ENCODE measurements around the gene MMAA.

Gene MMAA

GRCh38 chr4:145681518-145681917 is 62.3 kb downstream of the MMAA start:
- Histone ChIP-seq H4K20me1 (ENCODE audit: insufficient read depth, low read length, poor library complexity, severe bottlenecking) (no peaks in the 10 kb centered on the region), H3K4me1 (ENCODE audit: insufficient read depth, low read length, poor library complexity, severe bottlenecking) (no peaks in the 10 kb centered on the region)

DNA sequence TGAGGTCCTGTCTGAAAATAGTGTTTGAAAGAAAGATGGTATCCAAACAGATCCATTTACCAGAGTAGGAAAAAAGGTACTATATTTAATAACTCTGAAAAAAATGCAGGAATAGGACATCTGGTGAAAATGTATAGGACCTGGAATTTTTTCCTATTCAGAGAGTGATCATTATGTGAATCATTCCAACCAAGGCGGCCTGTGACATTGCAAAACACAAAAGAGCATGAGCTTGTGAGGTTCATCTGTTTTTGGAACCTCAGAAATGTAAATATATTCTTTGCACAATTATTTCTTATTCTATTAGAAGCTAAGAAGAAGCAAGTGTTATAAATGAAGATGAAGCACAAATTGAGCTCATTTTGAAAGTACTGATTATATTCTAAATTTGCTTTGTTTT is 62.8 kb downstream of the MMAA start:
- no peak for TF ChIP-seq EZH2phosphoT487 (IDR thresholded peaks at IDR 0.05; ENCODE audit: borderline replicate concordance)
- TF ChIP-seq, protein P1, sequence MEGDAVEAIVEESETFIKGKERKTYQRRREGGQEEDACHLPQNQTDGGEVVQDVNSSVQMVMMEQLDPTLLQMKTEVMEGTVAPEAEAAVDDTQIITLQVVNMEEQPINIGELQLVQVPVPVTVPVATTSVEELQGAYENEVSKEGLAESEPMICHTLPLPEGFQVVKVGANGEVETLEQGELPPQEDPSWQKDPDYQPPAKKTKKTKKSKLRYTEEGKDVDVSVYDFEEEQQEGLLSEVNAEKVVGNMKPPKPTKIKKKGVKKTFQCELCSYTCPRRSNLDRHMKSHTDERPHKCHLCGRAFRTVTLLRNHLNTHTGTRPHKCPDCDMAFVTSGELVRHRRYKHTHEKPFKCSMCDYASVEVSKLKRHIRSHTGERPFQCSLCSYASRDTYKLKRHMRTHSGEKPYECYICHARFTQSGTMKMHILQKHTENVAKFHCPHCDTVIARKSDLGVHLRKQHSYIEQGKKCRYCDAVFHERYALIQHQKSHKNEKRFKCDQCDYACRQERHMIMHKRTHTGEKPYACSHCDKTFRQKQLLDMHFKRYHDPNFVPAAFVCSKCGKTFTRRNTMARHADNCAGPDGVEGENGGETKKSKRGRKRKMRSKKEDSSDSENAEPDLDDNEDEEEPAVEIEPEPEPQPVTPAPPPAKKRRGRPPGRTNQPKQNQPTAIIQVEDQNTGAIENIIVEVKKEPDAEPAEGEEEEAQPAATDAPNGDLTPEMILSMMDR (conservative IDR thresholded peaks at IDR 0.05; ENCODE audit: low read length) = no peak
- Histone ChIP-seq H3K9me3 (ENCODE audit: insufficient read depth, low read depth, low read length) (no peaks in the 10 kb centered on the region), H3K36me3 (ENCODE audit: insufficient read depth, low read length) (no peaks in the 10 kb centered on the region), H3K9me2 (replicated peaks; ENCODE audit: low read depth, low read length) (no peaks in the 10 kb centered on the region), H3K4me3 (ENCODE audit: low read length, poor library complexity, severe bottlenecking) (no peak overlapping the region), H3K4me1 (ENCODE audit: insufficient read depth, low read length, poor library complexity, severe bottlenecking) (no peaks in the 10 kb centered on the region), H3K9ac (ENCODE audit: low read depth, low read length, poor library complexity, severe bottlenecking) (no peak overlapping the region), H3K4me2 (ENCODE audit: low read depth, low read length, poor library complexity, severe bottlenecking) (no peak overlapping the region), H3K27me3 (ENCODE audit: insufficient read depth, low read length, poor library complexity, severe bottlenecking) (no peaks in the 10 kb centered on the region), H2AFZ (ENCODE audit: low read length) (no peak overlapping the region), H3F3A (ENCODE audit: low read depth) (no peaks in the 10 kb centered on the region), H4K20me1 (ENCODE audit: insufficient read depth, low read length, poor library complexity, severe bottlenecking) (no peaks in the 10 kb centered on the region), H3K79me2 (ENCODE audit: insufficient read depth, low read length) (no peaks in the 10 kb centered on the region)

More at GRCh38 chr4:145681518-145681917, 62.3 kb downstream of the MMAA start:
- Histone ChIP-seq H3K9me3 (ENCODE audit: insufficient read depth, low read depth, low read length) (no peaks in the 10 kb centered on the region), H2AFZ (ENCODE audit: low read length) (no peak overlapping the region), H3K9ac (ENCODE audit: low read depth, low read length, poor library complexity, severe bottlenecking) (no peak overlapping the region), H3K27me3 (ENCODE audit: insufficient read depth, low read length, poor library complexity, severe bottlenecking) (no peaks in the 10 kb centered on the region), H3K4me2 (ENCODE audit: low read depth, low read length, poor library complexity, severe bottlenecking) (no peak overlapping the region), H3K79me2 (ENCODE audit: insufficient read depth, low read length) (no peaks in the 10 kb centered on the region), H3K9me2 (replicated peaks; ENCODE audit: low read depth, low read length) (no peaks in the 10 kb centered on the region), H3K36me3 (ENCODE audit: insufficient read depth, low read length) (no peaks in the 10 kb centered on the region), H3K4me3 (ENCODE audit: low read length, poor library complexity, severe bottlenecking) (no peak overlapping the region), H3F3A (ENCODE audit: low read depth) (no peaks in the 10 kb centered on the region)
- TF ChIP-seq, protein P1 (conservative IDR thresholded peaks at IDR 0.05; ENCODE audit: low read length) = no peak
- no peak for TF ChIP-seq EZH2phosphoT487 (IDR thresholded peaks at IDR 0.05; ENCODE audit: borderline replicate concordance)

- no peaks in the 10 kb centered on the region for H3K9me2 ChIP-seq (replicated peaks; ENCODE audit: low read depth, low read length)
- no peak overlapping the region for H3K4me3 ChIP-seq (ENCODE audit: low read length, poor library complexity, severe bottlenecking)
- H3K27me3 ChIP-seq (ENCODE audit: insufficient read depth, low read length, poor library complexity, severe bottlenecking) = no peaks in the 10 kb centered on the region
- no peaks in the 10 kb centered on the region for H4K20me1 ChIP-seq (ENCODE audit: insufficient read depth, low read length, poor library complexity, severe bottlenecking)
- no peaks in the 10 kb centered on the region for H3F3A ChIP-seq (ENCODE audit: low read depth)
- no peaks in the 10 kb centered on the region for H3K4me1 ChIP-seq (ENCODE audit: insufficient read depth, low read length, poor library complexity, severe bottlenecking)
- no peaks in the 10 kb centered on the region for H3K9me3 ChIP-seq (ENCODE audit: insufficient read depth, low read depth, low read length)
- no peak overlapping the region for H3K4me2 ChIP-seq (ENCODE audit: low read depth, low read length, poor library complexity, severe bottlenecking)
- H2AFZ ChIP-seq (ENCODE audit: low read length) = no peak overlapping the region
- no peaks in the 10 kb centered on the region for H3K79me2 ChIP-seq (ENCODE audit: insufficient read depth, low read length)
- no peaks in the 10 kb centered on the region for H3K36me3 ChIP-seq (ENCODE audit: insufficient read depth, low read length)
- no peak overlapping the region for H3K9ac ChIP-seq (ENCODE audit: low read depth, low read length, poor library complexity, severe bottlenecking)
- TF ChIP-seq, protein P1 (conservative IDR thresholded peaks at IDR 0.05; ENCODE audit: low read length) = no peak
- no peak for TF ChIP-seq EZH2phosphoT487 (IDR thresholded peaks at IDR 0.05; ENCODE audit: borderline replicate concordance)
Observed at GRCh38 chr4:145686991-145687390, 67.8 kb downstream of the MMAA start.

Measured in Loucy (cell line).